Nucleus accumbens (tissue), 56 donors: ENCODE measurements around the gene TSPAN32.

Experiments used
- DNase-seq, 56 donors: peaks; one replicate each; lab custom pipeline; 2025; lab: John Stamatoyannopoulos, UW

The TSPAN32 gene

DNA sequence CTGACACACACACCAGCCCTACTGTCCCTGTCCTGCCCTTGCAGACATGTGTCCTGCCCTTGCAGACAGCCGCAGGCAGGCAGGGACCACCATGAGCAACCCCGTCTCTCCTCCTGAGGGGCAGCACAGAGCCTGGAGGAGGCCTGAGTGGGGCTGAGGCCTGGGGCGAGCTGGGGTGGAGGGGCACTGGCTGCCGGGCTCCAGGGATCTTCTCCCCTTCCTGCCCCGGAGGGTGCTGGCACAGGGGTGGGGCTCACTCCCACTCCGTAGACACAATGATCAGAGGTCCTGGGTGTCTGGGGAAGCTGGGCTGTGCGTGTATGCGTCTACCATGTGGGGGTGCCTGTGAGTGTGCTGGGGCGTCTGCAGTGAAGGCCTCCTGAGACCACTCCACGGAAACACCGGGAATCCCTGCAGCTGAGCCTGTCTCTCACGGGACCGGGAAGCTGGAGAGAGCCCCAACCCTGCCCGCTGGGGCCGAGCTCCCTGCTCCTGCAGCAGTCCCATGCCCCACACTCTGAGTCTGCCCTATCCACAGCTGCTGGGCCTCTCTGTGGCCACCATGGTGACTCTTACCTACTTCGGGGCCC lies 588 bp downstream of the TSPAN32 start:
- no peak for DNase-seq

DNA sequence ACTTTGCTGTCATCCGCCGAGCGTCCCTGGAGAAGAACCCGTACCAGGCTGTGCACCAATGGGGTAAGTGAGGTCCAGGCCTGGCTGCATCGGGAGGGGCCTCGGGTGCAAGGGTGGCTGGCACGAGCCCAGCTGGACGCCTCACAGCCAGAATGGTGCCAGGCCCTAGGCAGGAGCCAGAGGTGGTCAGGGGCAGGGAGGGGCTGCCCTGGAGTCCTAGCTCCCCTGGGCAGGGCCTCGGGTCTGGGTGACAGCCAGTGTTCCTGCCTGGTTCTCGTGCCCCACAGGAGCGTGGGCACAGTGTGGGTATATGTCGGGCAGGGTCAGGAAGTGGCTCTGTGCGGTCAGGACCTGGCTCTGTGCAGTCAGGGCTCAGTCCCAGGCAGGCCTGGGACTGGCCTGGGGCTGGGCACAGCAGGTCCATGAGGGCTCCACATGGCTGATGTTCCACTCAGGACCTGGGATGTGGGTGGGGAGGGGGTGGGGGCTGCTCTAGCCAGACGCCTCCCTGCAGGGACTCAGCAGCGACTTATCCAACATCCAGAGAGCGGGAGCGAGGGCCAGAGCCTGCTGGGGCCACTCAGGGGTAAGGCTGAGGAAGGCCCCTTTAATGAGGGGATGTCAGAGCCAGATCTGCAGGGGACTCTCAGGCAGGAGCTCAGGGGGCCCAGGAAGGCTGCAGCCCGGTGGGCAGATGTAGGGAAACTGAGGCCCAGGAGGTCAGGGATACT lies 1.2 kb downstream of the TSPAN32 start:
- DNase-seq, result no peak

DNA sequence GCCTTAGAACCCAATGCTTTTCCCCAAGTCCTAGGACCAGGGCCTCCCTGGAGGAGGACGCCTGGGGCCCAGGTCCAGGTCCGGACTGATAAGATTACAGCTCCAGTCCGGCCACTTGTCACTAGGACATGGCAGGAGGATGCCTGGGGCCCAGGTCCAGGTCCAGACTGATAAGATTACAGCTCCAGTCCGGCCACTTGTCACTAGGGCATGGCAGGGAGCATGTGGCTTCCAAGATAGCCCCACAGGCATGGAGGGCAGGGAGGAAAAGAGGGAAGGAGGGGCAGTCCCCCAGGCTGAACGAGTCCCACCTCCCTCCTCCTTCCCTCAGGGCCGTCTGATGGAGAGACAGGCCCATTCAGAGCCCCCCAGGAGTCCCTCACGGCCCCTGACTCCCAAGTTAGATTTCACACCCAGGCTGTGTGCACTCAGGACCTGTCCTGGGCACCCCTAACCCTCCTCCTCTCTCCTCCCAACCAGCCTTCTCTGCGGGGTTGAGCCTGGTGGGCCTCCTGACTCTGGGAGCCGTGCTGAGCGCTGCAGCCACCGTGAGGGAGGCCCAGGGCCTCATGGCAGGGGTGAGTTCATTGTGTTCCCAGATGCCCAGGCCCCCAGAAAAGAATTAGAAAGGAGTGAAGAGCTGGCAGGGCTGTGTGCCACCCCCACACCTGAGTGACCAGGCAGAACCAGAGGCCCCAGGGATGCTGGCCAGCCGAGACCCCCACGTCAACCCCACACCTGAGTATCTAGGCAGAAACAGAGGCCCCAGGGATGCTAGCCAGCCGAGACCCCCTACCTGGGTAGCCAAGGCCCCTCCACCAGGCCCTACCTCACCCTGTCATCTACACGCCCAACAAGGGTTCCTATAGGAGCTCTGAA lies 2.1 kb downstream of the TSPAN32 start:
- no peak for DNase-seq

DNA sequence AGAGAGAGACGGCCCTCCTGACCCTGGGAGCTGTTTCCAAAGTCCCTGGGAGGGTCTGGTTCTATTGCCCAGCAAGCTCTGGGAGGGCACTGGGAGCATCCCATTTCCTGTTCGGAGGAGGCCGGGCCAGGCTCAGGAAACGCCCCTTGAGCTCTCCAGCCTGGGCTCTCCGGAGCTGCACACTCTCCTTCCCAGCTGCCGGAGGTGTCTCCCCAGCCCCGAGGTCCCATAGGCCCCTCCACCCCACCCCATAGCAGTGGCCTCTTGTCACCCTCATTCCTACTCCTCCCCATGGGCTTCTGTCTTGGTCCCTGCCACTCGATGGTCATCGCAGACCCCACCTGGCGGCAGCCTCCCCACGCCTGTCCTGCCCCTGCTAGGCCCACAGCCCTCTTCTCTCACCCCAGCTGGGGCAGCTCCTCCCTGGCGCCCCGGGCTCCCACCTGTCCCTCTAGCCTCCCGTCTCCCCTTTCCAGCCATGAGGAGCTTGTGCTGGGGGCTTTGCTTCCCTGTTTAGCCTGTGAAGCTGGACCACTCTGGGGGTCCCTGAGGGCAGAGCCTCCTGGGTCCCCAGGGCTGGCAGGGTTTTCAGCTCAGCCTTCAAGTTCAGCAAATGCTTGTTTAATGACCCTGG lies 2.8 kb downstream of the TSPAN32 start:
- DNase-seq, result no peak

DNA sequence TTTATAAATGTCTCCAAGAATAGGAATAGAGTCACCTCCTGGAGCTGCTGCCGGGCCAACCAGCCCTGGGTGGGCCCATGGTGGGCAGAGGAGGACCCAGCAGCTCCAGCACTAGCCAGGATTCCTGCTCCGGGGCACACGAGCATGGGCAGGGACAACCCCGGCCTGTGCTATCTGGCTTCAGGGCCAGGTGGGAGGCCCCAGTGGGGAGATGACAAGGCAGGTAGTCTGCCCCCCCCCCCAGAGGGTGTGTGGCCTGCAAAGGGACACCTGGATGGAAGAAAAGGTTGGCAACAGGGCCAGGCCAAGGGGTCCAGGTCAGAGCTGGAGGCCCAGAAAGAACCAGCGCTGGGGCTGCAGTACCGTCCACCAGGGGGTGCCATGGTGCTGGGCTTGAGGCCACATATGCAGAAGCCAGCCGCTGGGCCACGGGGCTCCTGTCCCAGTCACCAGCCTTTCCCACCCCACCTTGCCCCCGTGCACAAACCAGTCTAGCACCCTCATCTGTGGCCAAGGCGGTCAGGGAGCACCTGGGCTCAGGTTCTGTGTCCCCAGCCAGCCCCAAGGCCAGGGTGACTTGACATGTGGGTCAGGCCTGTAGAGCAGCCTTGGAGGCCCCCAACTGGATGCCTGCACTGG lies 3.4 kb downstream of the TSPAN32 start:
- peak in 51 of 56 donors; percentile 23 to 88 (median 59) for DNase-seq

DNA sequence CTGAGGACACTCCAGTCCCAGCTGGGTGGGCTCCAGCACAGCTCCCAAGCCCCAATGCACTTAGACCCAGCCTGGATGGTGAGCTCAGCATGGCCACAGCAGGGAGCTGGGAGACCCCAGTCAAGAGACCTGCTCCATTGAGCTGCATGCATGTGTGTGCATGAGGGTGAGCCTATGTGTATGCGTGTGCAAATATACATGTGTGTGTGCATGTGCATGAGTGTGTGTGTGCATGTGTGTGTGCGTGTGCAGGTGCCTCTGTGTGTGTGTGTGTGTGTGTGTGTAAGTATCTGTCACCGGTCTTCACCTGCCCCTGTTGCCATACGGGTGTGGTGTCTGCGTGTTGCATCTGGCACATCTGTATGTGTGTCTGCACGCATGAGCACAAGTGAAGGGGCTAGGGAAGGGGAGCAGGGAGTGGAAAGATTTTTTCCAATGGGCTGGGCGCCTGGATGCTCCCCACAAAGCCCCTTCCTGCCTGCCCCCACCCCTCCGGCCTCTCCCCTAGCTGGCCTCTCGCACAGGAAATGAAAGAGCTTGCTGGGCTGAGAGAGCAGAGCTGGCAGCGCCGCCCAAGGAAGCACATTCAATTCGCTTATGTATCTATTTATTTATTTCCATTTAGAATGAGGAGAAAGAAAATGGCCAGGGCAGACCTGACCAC lies 4.1 kb downstream of the TSPAN32 start:
- DNase-seq, result no peak

GRCh38 chr11:2306452-2306823 lies 4.6 kb downstream of the TSPAN32 start:
- DNase-seq, result peak in 1 of 56 donors; percentile 11

GRCh38 chr11:2306877-2307500 lies 5.2 kb downstream of the TSPAN32 start:
- DNase-seq, result no peak

DNA sequence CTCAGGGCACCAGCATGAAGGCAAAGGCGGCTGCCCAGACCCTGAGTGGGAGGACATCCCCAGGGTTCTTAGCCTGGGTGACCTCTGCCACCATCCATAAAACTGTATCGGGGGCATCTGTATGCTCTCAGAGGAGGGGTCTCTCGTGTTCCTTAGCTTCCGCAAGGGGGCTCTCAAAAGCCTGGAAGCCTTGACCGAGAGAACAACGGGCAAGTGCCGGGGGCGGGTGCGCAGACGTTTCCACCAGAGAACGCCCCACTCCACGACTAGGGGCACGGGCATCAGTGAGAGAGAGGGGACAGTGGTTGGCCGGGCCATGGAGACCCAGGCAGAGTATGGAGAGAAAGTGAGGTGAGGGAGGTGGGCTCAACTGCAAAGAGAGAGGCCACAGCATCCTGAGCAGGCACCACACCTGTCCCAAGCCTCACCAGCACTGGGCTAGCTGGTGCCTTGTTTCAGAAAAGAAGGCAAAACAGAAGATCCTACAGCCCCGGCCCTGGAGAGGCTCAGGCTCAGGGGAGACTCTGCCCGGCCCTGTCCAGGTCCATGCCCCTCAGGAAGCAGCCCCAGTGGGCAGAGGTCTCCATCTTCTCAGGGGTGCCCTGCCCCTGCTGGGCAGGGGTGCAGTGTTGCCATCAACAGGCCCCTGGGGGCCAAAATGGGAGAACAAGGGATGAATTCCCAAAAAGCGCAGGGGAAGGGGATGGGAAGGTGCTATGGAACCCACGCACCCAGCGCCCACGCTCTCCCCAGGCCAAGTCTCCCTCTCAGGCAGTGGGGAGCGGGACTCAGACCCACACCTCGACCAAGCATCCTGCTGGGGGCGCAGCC lies 5.9 kb downstream of the TSPAN32 start:
- DNase-seq, result no peak

DNA sequence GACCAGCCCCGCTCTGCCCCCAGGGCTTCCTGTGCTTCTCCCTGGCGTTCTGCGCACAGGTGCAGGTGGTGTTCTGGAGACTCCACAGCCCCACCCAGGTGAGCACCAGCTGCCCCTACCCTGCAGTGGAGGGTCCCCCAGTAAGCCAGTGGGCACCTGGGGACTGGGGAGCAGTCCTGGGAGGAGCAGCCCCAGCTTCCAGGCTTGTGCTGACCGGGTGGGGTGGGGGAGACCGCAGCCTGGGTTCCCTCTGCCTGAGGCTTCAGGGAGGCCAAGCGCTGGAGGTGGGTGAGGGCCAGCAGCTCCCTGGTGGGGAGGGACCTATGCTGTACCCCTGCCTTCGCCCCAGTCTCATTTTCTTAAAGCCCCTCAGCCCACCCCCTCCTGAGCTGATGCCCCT lies 6.9 kb downstream of the TSPAN32 start:
- DNase-seq, result no peak

DNA sequence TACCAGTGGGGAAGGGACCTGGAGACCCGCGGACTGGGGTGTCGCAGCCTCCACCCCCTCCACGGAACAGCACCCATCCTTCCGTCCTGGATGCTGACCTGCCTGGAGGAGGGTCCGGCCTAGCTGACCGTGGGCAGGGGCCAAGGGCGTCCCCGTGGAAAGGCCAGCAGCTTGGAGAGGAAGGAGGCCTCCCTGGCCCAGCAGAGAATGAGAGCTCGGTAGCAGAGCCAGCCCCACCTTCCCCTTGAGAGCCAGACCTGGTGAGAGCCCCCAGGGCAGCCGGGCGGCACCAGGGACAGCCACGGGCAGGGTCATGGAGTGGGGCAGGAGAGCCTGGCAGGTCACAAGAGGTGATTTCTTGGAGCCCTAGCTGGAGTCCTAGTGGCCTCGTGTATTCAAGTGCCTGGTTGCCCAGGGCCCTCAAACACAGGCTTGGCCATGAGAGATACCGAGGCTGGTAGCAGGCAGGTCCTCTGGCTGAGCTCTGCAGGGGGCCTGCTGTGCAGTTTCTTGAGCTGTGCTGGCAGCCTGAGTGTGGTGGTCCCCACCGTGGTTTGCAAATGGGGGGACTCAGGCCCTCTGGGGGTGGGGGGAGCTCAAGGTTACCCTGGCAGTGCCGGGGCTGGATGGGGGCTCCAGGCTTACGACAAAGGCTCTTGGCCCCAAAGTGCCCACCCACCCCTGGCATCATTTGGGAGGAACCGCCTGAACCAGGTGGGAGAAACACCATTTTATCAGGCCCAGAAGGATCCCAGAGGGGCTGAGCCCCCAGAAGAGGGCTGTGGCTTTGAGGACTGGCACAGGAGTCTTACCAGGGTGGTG lies 7.6 kb downstream of the TSPAN32 start:
- no peak for DNase-seq

DNA sequence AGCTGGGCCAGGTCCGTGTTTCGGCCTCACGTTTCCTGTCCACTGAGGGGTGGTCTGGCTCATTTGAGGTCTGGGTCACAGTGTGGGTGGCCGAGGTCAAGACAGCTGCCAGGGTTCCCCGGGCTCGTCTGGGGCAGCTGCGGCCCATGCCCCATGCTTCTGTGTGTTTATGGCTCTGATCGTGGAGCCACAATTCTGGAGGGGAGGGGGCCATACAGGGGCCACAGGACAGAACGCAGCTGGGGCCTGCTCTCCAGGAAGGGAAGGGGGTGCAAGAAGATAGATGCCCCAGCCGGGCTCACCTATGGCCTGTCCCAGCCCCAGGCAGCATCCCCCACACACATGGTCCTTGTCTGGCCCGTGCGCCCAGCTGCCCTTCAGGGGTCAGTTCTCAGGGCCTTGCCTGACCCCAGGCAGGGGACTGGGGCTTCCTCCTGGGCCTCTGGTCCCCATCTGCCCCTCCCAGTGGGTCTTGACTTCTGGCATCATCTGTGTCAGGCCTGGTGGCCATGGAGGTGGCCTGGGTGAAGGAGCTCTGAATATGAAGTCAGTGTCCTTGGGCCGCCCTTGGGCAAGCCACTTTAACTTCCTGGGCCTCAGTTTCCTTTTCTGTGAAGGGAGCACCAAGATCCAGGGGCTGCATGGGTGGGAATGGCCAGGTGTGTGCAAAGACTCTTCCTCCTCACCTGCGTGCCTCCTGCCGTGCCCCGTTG lies 8.4 kb downstream of the TSPAN32 start:
- no peak for DNase-seq

DNA sequence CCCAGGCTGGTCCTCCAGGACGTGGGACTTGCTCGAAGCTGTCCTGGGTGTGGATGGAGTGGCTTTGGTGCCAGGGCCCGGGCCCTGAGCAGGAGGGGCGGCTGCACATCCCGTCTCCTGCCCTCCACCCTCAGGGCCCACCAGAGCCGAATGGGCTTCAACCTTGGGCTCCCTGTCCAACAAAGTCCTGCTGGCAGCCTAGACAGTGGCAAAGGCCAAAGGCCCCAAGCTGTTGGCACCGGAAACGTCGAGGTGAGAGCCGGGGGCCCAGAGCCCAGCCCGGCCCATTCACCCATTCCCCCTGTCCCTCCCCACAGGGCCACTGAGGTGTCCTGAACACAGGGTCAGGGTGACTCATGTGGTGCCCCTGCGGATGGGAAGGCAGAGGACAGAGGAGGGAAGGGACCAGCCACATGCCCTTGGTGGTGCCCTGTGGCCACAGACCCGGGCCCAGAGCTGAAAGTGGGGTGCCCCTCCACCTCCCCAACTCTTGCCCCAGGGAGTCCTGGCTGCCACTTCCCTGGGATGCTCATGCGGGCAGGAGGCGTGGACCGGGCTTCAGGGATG lies 9.1 kb downstream of the TSPAN32 start:
- no peak for DNase-seq

DNA sequence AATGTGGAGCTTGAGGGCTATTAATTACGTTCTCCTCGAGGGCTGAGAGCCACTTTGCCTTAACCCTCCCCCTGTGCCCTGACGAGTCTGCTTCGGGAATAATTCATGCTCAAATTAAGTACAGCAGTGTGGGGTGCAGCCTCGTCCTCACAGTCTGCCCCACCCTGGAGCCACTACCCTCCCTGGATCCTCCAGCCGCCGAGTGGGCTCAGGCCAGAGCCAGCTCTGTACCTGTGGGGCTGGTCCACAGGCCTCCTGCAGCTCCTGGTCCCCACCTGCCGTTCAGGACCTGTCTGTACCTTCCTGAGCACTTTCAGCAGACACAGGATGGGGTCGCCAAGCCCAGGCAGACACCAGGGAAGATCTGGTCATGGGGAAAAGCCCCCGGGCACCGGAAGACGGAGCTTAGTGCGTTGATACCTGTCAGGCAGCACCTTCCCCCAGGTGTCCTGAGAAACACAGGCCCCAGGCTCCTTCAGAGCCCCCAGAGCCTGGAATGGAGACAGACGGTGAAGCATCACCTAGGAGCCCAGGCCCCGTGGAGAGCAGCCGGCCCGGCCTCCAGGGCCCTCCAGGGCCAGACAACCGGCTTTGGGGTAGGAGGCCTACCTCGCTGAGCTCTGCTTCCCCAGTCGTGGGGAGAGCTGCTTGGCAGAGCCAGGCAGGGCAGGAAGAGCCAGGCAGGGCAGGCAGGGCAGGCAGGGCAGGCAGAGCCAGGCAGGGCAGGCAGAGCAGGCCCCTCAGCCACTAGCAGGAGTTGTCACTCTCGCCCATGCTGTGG lies 9.7 kb downstream of the TSPAN32 start:
- no peak for DNase-seq

DNA sequence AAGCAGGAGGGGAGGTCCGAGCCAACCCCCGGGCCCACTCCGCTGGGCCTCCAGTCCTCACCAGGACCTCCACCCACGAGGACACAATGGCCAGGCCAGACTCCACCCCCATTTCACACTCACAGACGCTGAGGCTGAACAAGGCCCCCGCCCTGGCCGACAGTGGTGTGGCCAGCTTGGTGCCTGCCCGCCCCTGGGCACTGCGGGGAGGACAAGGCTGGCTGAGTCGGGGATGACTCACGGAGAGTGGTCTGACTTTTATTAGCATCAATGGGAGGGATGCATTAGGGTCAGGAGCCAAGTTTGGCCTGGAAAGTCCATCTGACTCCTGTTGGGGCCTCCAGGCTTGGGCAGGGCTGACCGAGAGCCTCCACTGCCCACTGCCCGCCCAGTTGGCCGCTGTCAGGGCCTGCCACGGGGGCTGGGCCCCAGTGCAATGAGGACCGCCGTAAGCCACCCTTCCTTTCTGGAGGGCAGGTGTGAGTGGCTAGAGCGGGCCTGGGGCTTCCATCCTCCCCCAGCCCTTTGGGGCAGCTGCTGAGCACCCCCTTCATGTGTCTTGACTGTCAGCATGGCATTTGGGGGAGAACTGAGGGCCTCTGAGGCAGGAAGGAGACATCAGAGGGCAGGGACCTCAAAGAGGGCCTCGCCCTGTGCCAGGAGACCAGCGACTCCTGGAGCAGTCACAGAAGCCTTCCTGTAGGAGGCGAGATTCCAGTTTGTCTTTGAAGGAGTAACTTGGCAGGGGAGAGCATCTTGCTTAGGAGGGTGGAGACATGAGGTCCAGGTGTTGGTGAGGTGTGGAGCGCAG lies 10.6 kb downstream of the TSPAN32 start:
- DNase-seq, result no peak
